ENCODE measurements around the gene DISP2.

GRCh38 chr15:40325188-40325587 lies 32.8 kb upstream of the DISP2 start:
- TF ChIP-seq, protein P1, sequence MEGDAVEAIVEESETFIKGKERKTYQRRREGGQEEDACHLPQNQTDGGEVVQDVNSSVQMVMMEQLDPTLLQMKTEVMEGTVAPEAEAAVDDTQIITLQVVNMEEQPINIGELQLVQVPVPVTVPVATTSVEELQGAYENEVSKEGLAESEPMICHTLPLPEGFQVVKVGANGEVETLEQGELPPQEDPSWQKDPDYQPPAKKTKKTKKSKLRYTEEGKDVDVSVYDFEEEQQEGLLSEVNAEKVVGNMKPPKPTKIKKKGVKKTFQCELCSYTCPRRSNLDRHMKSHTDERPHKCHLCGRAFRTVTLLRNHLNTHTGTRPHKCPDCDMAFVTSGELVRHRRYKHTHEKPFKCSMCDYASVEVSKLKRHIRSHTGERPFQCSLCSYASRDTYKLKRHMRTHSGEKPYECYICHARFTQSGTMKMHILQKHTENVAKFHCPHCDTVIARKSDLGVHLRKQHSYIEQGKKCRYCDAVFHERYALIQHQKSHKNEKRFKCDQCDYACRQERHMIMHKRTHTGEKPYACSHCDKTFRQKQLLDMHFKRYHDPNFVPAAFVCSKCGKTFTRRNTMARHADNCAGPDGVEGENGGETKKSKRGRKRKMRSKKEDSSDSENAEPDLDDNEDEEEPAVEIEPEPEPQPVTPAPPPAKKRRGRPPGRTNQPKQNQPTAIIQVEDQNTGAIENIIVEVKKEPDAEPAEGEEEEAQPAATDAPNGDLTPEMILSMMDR (IDR thresholded peaks at IDR 0.05), result no peak
- TF ChIP-seq POLR2A (IDR thresholded peaks at IDR 0.05) (no peak), EP300 (IDR thresholded peaks at IDR 0.05) (no peak), POLR2AphosphoS5 (IDR thresholded peaks at IDR 0.05) (no peak)
